Cardiac fibroblast (primary cell): ENCODE data around the gene ATXN7L1.

Source experiments
- DNase-seq, 2 donors: peaks; one replicate each; pipeline versions ENCODE4 v3.0.0 to v3.0.0-alpha.2; 2010; ENCODE audit warnings: low read depth in 2 of 2
- H3K4me3 ChIP-seq, 2 donors: replicated peaks in 1 of 2; 1 replicate in 1 of 2; 2 replicates in 1 of 2; pipeline ENCODE4 v1.5.1; 2011; ENCODE audit warnings: low read depth in 2 of 2, low read length in 2 of 2, mild to moderate bottlenecking in 2 of 2, moderate library complexity in 1 of 2
- TF ChIP-seq, protein P1 (sequence below): IDR thresholded peaks from one replicate; pipeline ENCODE4 v1.5.1; 2011; ENCODE audit warnings: low read depth, mild to moderate bottlenecking, low read length, inconsistent platforms

ATXN7L1 gene

DNA sequence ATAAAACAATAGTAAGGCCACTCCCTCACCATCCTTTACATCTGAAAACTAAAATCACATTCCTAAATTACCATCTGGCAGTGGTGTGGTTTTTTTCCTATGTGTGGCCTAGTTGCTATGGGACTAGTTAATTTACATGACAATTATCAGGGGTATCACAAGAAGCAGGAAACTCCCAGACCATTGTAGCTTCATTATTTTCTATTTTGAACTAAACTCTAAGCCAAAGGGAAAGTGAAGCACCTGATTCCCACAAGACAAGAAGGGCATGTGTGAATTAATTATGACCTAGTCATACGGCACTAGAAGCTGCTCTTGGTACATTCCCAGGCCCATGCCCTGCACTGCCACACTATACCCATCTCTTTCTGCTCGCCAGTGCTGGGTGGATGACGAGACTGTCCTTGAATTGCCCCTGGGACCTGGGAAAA, 103.4 kb downstream of the ATXN7L1 start:
- H3K4me3 ChIP-seq = no peak overlapping the region
- TF ChIP-seq, protein P1, sequence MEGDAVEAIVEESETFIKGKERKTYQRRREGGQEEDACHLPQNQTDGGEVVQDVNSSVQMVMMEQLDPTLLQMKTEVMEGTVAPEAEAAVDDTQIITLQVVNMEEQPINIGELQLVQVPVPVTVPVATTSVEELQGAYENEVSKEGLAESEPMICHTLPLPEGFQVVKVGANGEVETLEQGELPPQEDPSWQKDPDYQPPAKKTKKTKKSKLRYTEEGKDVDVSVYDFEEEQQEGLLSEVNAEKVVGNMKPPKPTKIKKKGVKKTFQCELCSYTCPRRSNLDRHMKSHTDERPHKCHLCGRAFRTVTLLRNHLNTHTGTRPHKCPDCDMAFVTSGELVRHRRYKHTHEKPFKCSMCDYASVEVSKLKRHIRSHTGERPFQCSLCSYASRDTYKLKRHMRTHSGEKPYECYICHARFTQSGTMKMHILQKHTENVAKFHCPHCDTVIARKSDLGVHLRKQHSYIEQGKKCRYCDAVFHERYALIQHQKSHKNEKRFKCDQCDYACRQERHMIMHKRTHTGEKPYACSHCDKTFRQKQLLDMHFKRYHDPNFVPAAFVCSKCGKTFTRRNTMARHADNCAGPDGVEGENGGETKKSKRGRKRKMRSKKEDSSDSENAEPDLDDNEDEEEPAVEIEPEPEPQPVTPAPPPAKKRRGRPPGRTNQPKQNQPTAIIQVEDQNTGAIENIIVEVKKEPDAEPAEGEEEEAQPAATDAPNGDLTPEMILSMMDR = no peak
- no peak for DNase-seq

DNA sequence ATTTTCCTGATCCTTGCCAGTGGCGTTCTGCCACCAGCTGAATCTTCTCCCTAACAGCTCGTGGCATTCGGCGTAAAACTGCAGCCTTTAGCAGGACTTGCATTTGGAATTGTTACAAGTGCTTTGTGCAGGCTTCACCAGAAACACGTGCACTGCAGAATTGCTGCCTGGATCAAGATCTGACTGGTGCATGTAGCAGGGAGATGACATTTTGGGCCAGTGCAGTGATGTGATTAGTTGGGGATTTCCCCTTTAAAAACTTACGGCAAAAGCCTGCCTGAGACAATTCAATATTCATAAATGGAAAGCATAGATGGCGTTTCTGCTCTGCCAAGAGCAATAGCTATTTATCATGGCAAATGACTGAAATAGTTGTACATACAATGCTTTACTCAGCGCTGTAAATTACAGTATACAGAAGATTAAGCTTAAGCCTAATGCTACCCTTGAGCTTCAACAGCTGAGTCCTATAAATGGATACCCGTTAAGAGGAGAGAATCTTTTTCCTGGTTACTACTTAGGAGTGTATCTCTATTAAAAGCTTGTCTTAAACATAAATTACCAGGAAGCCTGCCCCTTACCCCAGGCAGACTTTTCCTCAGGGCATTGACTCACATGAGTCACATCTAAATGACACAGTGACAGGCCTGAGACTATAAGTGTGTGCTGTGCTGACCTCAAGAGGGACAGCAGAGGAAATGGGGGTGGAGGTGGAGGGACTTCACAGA, 106.3 kb downstream of the ATXN7L1 start:
- TF ChIP-seq, protein P1 = no peak
- DNase-seq = peak; percentile 13 to 27
- no peak overlapping the region for H3K4me3 ChIP-seq

DNA sequence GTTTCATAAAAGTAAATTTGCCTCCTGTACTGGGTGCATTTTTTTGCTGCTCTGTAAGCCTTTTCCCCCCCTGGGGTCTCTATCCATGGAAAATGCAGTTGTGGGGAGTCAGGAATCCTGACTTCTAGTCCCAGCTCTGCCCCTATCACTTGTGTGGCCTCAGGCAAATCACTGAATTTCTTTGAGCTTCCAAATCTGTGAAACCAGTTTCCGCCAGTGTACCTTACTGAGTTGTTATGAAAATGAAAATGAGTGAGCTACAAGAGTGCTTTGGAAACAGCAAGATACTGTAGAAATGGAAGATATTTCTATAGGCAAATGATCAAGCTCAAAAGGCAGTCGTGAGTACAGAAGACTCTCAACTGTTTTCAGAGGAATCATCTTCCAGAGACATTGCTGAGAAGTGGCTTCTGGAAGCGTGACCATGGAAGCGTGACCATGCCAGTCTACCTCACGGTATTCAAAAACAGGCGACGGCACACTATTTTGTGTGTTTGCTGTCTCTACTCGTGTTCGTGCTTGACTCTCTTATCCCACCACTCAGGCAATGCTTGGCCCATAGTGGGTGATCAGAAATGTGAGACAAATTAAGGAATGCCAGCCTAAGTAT, 107.4 kb downstream of the ATXN7L1 start:
- DNase-seq = no peak
- H3K4me3 ChIP-seq = no peak overlapping the region
- TF ChIP-seq, protein P1 = no peak

DNA sequence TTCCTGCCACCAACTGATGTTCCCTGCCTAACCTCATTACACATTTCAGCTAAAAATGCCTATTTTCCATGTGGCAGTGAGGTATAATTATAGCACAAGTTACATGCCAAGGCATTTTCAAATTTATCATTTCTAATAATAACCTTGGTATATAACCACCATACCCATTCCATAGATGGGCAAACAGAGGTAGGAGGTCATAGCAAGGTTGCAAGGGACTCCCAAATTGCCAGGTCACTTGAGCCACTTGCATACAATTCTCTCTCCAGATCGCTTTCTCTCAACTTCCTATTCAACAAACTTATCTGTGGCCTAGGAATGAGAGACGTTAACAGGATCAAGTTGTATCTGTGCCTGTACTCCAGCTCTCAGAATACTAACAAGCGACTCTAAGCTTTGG, 108.3 kb downstream of the ATXN7L1 start:
- DNase-seq = no peak
- TF ChIP-seq, protein P1 = no peak
- no peak overlapping the region for H3K4me3 ChIP-seq

DNA sequence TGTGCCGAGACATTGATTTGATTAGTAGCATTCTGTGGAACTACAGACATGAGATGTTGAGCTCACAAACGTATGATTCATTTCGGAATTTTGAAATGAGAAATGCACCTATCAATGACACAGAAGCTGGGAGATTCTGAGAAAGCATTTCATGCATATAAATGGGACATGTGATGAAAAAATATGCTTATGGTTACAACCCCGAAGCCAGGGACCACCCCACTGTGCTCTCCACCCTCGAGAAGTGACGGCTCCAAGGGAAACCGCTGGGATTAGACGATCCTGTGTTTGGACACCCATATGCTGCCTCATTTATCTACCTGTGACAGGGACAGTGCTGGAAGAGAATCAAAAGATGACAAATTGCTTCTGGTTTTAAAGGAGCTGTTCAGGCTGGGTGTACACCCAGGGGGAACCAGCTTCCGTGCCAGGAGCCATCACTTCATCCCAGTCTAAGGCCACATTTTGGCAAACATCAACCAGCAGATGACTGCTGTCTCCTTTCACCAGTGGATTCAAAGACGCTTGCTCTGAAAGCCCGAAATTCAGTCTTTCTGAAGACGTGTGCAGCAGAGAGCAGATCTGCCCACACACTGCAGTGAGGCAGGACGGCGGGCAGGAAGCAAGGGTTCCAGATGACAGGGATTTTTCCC, 109.9 kb downstream of the ATXN7L1 start:
- DNase-seq = no peak
- H3K4me3 ChIP-seq = no peak overlapping the region
- TF ChIP-seq, protein P1 = no peak

DNA sequence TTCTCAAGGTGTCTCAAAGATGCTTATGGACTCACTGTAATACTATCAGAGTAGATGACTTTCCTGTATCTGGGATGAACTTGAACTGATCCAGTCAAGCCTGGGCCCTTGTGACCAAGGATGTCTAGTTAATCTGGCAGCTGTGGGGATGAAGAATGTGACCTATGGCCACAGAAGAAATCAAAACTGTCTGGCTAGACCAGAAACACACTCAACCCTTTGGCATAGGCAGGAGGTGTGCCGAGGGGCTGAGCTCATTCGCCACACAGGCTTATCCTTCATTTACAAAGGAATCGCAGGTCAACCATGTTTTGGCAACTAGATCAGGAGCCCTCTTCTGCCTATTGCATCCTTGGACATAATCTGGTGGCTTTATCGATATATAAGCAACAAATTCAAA, 110.6 kb downstream of the ATXN7L1 start:
- TF ChIP-seq, protein P1 = no peak
- H3K4me3 ChIP-seq = no peak overlapping the region

More for the DNA sequence above, 110.6 kb downstream of the ATXN7L1 start:
- DNase-seq = no peak
